ENCODE data around the gene NCAPH2.

Gene NCAPH2

GRCh38 chr22:50507991-50508884 lies at the start of gene NCAPH2:
NCAPH2 (plus strand) TSS chr22:50508224; CDS start chr22:50508338, 114 bp downstream.
- FAIRE-seq = peak; percentile 41

GRCh38 chr22:50459016-50459415 lies 49.0 kb upstream of the NCAPH2 start:
- no peak for FAIRE-seq

- no peak for FAIRE-seq
Observed at GRCh38 chr22:50459496-50460140, 48.4 kb upstream of the NCAPH2 start.

- no peak for FAIRE-seq
Observed at GRCh38 chr22:50460938-50461337, 47.1 kb upstream of the NCAPH2 start.

GRCh38 chr22:50461536-50461935 lies 46.5 kb upstream of the NCAPH2 start:
- no peak for FAIRE-seq

- no peak for FAIRE-seq
Observed at GRCh38 chr22:50461979-50462540, 46.0 kb upstream of the NCAPH2 start.

GRCh38 chr22:50463188-50463900 lies 44.7 kb upstream of the NCAPH2 start:
- no peak for FAIRE-seq

GRCh38 chr22:50464451-50464850 lies 43.6 kb upstream of the NCAPH2 start:
- no peak for FAIRE-seq

- FAIRE-seq = no peak
Observed at GRCh38 chr22:50465066-50465930, 42.7 kb upstream of the NCAPH2 start.

- FAIRE-seq = no peak
Observed at GRCh38 chr22:50467341-50467740, 40.7 kb upstream of the NCAPH2 start.

- no peak for FAIRE-seq
Observed at GRCh38 chr22:50467773-50468440, 40.1 kb upstream of the NCAPH2 start.

- no peak for FAIRE-seq
Observed at GRCh38 chr22:50468626-50469025, 39.4 kb upstream of the NCAPH2 start.

GRCh38 chr22:50469377-50470305 lies 38.4 kb upstream of the NCAPH2 start:
- FAIRE-seq = no peak

GRCh38 chr22:50470491-50470890 lies 37.5 kb upstream of the NCAPH2 start:
- FAIRE-seq = no peak

GRCh38 chr22:50471197-50471847 lies 36.7 kb upstream of the NCAPH2 start:
- FAIRE-seq = no peak

GRCh38 chr22:50471962-50472361 lies 36.1 kb upstream of the NCAPH2 start:
- no peak for FAIRE-seq

- FAIRE-seq = no peak
Observed at GRCh38 chr22:50473088-50473487, 34.9 kb upstream of the NCAPH2 start.

- FAIRE-seq = no peak
Observed at GRCh38 chr22:50473855-50474671, 34.0 kb upstream of the NCAPH2 start.

All from islet of Langerhans (tissue), 1 donor.